ENCODE measurements around the gene PER1. TPM values are rescaled to one million over a fixed set of nuclear protein-coding genes. Genes with fewer than 3 reads are reported as not detected.

Gene PER1
- total and polyA plus RNA-seq, 10 of the 15 experiments (the other 5 are each of a cell fraction or from before 2014, with no cell fraction given) = 0.02 to 25.1 (median 5.4) TPM

GRCh38 chr17:8190506-8190905 lies 38.3 kb upstream of the PER1 start (continued):
- no peak for TF ChIP-seq CEBPZ (IDR thresholded peaks at IDR 0.05; ENCODE audit: low read depth, low read length)

- ChIA-PET RAD21 (ENCODE audit: unreplicated experiment) (interaction anchor here (0.8 to 8.1 kb wide), 11 partner anchors 10 to 258 kb away, joined by 3 to 117 read pairs (median 4); partner anchors contain the start of genes AURKB, CNTROB, CTC1 and SLC25A35), POLR2A (interaction anchor here (0.9 to 8.1 kb wide), 14 partner anchors 9 to 111 kb away, joined by 4 to 146 read pairs (median 15); partner anchors contain the start of genes AURKB, CTC1, PER1 and PFAS), CTCF (interaction anchor here (0.6 to 6.2 kb wide), 8 partner anchors 9 to 836 kb away, joined by 3 to 53 read pairs (median 4); partner anchors contain the start of genes AURKB and SLC25A35), SMC1A (ENCODE audit: uncharacterized antibody, unreplicated experiment) (interaction anchor here (0.6 to 1.6 kb wide), 11 partner anchors 12 to 105 kb away, joined by 3 to 9 read pairs (median 4); partner anchors contain the start of gene SLC25A35)
- Histone ChIP-seq H3K9me3 (replicated peaks; ENCODE audit: control insufficient read depth, insufficient read depth, low read length) (no peaks in the 10 kb centered on the region), H3K4me1 (ENCODE audit: control insufficient read depth, insufficient read depth, low read length) (peaks cover 17% of the 10 kb centered on the region), H3K79me2 (ENCODE audit: control insufficient read depth, insufficient read depth, low read length) (peaks cover 18% of the 10 kb centered on the region), H2AFZ (ENCODE audit: control insufficient read depth, low read depth, low read length) (peak within 1 kb of the TSS; percentile 91), H3K4me3 (peak within 1 kb of the TSS; percentile 75), H4K20me1 (ENCODE audit: control insufficient read depth, insufficient read depth) (no peaks in the 10 kb centered on the region), H3K27me3 (replicated peaks in 1 of 2; ENCODE audit: control insufficient read depth in 2 of 2, insufficient read depth in 2 of 2, low read length in 1 of 2) (no peaks in the 10 kb centered on the region), H3K9ac (ENCODE audit: control insufficient read depth, insufficient read depth, low read length) (peak within 1 kb of the TSS; percentile 80), H3K4me2 (ENCODE audit: control insufficient read depth, insufficient read depth) (peak within 1 kb of the TSS; percentile 89), H3K27ac (ENCODE audit: control insufficient read depth, insufficient read depth) (peak within 1 kb of the TSS; percentile 90), H3K36me3 (ENCODE audit: control insufficient read depth in 2 of 2, insufficient read depth in 2 of 2, low read length in 1 of 2) (no peaks in the 10 kb centered on the region)
- FAIRE-seq = no peak
- BruUV-seq (replicated peaks) = TSS peak; percentile 86
- intact Hi-C loops (cut with micrococcal nuclease; ENCODE audit: unreplicated experiment) = loop anchor here (5.0 kb wide), 1 partner anchor 53 kb away; no protein-coding TSS in a partner anchor
- WGBS (ENCODE audit: insufficient coverage, insufficient replicate concordance, low lambda C conversion rate, missing lambda C conversion rate) = under 1% methylated on average over 70 of the region's 70 CpGs
- in situ Hi-C loops (cut with MboI) = loop anchor here (5.0 kb wide), 1 partner anchor 32 kb away; no protein-coding TSS in a partner anchor
- peak; percentile 94 for DNase-seq (ENCODE audit: low read depth, low spot score)
- peak; percentile 75 for ATAC-seq
- peak; percentile 68; the same call in 1 of the 2 replicates for TF ChIP-seq NKRF (conservative IDR thresholded peaks at IDR 0.05)
- TF ChIP-seq RUNX3 (IDR thresholded peaks at IDR 0.05; ENCODE audit: low read length) = no peak
- TF ChIP-seq DPF2 (IDR thresholded peaks at IDR 0.05) = peak; percentile 66
- no peak for TF ChIP-seq MYB (IDR thresholded peaks at IDR 0.05; ENCODE audit: borderline replicate concordance, low read depth, low read length)
- no peak for TF ChIP-seq NRF1 (conservative IDR thresholded peaks at IDR 0.05; ENCODE audit: low read depth, low read length)
- TF ChIP-seq GABPA (IDR thresholded peaks at IDR 0.05; ENCODE audit: low read depth) = no peak
- no peak for TF ChIP-seq ZBTB4 (CRISPR knock-in tag; IDR thresholded peaks at IDR 0.05)
- no peak for TF ChIP-seq E2F4 (IDR thresholded peaks at IDR 0.05; ENCODE audit: low read depth, low read length)
- TF ChIP-seq FOXK2 (IDR thresholded peaks at IDR 0.05) = peak; percentile 83
- TF ChIP-seq NBN (IDR thresholded peaks at IDR 0.05) = peak; percentile 66; the same call in 1 of the 2 replicates
These were observed 37.7 kb upstream of the PER1 start, which contains the start of gene BORCS6 for GRCh38 chr17:8189711-8190477. BORCS6 (minus strand) TSS chr17:8190180; CDS start chr17:8190140, 40 bp downstream.
